HCT116 (cell line): ENCODE data around the gene CENPC.
A peak's percentile ranks its signal among the peaks of the same experiment; 100 is the strongest.

ENCODE experiments used
- CTCF ChIP-seq, 3 experiments: fragments of 200-600 bp in 1 of 3; sonication (generic) in 1 of 3; IDR thresholded peaks in 2 of 3; conservative IDR thresholded peaks in 1 of 3; 2 replicates each; pipeline ENCODE4 v1.5.1; 2012 to 2017; ENCODE audit warnings: low read depth in 2 of 3, low read length in 2 of 3, antibody characterized with exemption in 1 of 3, borderline replicate concordance in 1 of 3, control low read depth in 1 of 3, mild to moderate bottlenecking in 1 of 3, mixed read lengths in 1 of 3, mixed run types in 1 of 3, moderate library complexity in 1 of 3; ENCODE audit not compliant: insufficient read depth in 1 of 3
- ELF1 ChIP-seq: IDR thresholded peaks from 2 replicates; pipeline ENCODE4 v1.6.1; 2012; ENCODE audit warnings: low read depth, borderline replicate concordance
- EZH2 ChIP-seq: fragments of 200-600 bp; sonication (generic); IDR thresholded peaks from 2 replicates; pipeline ENCODE4 v1.6.1; 2017; ENCODE audit warnings: antibody characterized with exemption, mixed run types
- EZH2phosphoT487 ChIP-seq: fragments of 200-600 bp; IDR thresholded peaks from 2 replicates; pipeline ENCODE4 v1.6.1; 2018; ENCODE audit warnings: antibody characterized with exemption, borderline replicate concordance
- MAX ChIP-seq: IDR thresholded peaks from 2 replicates; pipeline ENCODE4 v1.6.1; 2012
- POLR2A ChIP-seq: IDR thresholded peaks from 2 replicates; pipeline ENCODE4 v1.7.0; 2011; ENCODE audit warnings: borderline replicate concordance; ENCODE audit not compliant: insufficient read depth, insufficient read length; ENCODE audit errors: extremely low read depth
- POLR2AphosphoS5 ChIP-seq: IDR thresholded peaks from 2 replicates; pipeline ENCODE4 v1.6.1; 2011; ENCODE audit warnings: mild to moderate bottlenecking, low read depth, low read length, moderate library complexity
- RAD21 ChIP-seq: IDR thresholded peaks from 2 replicates; pipeline ENCODE4 v1.6.1; 2012; ENCODE audit warnings: low read depth, mild to moderate bottlenecking
- REST ChIP-seq: IDR thresholded peaks from 2 replicates; pipeline ENCODE4 v1.6.1; 2012; ENCODE audit warnings: low read depth
- ZBTB33 ChIP-seq: IDR thresholded peaks from 2 replicates; pipeline ENCODE4 v1.6.1; 2011; ENCODE audit warnings: mild to moderate bottlenecking, low read length, moderate library complexity; ENCODE audit not compliant: insufficient replicate concordance; ENCODE audit errors: extremely low read depth
- ZNF274 ChIP-seq: fragments of 200-500 bp; sonication (Bioruptor generic); IDR thresholded peaks from 2 replicates; pipeline ENCODE4 v1.6.1; 2014; ENCODE audit warnings: mild to moderate bottlenecking, low read depth, low read length, inconsistent platforms

- TF ChIP-seq CTCF (IDR thresholded peaks at IDR 0.05 in 2 of 3, conservative IDR thresholded peaks at IDR 0.05 in 1 of 3; ENCODE audit: borderline replicate concordance in 1 of 3, insufficient read depth in 1 of 3, low read depth in 2 of 3, low read length in 2 of 3): no peak
- TF ChIP-seq POLR2A: peak; percentile 69
- TF ChIP-seq EZH2: no peak
- TF ChIP-seq POLR2AphosphoS5: peak; percentile 91
- peak; percentile 91 for TF ChIP-seq ZBTB33
- TF ChIP-seq ELF1: peak; percentile 75
- no peak for TF ChIP-seq ZNF274
- no peak for TF ChIP-seq RAD21
- peak; percentile 58 for TF ChIP-seq MAX
- no peak for TF ChIP-seq REST
- no peak for TF ChIP-seq EZH2phosphoT487
These were observed at the start of gene CENPC for GRCh38 chr4:67545199-67546003.
